Activated CD4-positive, alpha-beta T cell treated with anti-CD3 and anti-CD28 coated beads, Interleukin-2, amount 10 ng/mL, durations not matched to agents 7 days and 5 days (primary cell): ENCODE data around the gene SLC5A2. TPM values are rescaled to one million over a fixed set of nuclear protein-coding genes. Genes with fewer than 3 reads are reported as not detected.
A peak's percentile ranks its signal among the peaks of the same experiment; 100 is the strongest.
"Not testable (repeated sequence)": the region's sequence is repeated elsewhere in the genome, so short reads cannot be mapped to it uniquely, and the experiment has no call there.

Source experiments
- CTCF ChIA-PET: fragments of 350-600 bp; sonication (Branson Sonifier 250); formaldehyde crosslinking; loops from one replicate; lab custom pipeline; 2021; ENCODE audit warnings: antibody characterized with exemption; lab: Charles Lee
- POLR2A ChIA-PET: fragments of 350-600 bp; sonication (Branson Sonifier 250); formaldehyde crosslinking; loops from one replicate; lab custom pipeline; 2021; ENCODE audit warnings: antibody characterized with exemption; lab: Charles Lee
- DNase-seq: peaks from one replicate; pipeline ENCODE4 v3.0.0-alpha.2; 2020
- H3K27ac Mint-ChIP-seq: one replicate; pipeline ENCODE4 v1.8.0; 2021; ENCODE audit warnings: mild to moderate bottlenecking, moderate library complexity, mixed read lengths
- H3K27me3 Mint-ChIP-seq: one replicate; pipeline ENCODE4 v1.8.0; 2021; ENCODE audit warnings: mixed read lengths
- H3K36me3 Mint-ChIP-seq: one replicate; pipeline ENCODE4 v1.8.0; 2021; ENCODE audit warnings: low read depth, mixed read lengths
- H3K4me1 Mint-ChIP-seq: one replicate; pipeline ENCODE4 v1.8.0; 2021; ENCODE audit warnings: mixed read lengths
- H3K4me3 Mint-ChIP-seq: one replicate; pipeline ENCODE4 v1.8.0; 2021; ENCODE audit warnings: mild to moderate bottlenecking, moderate library complexity, mixed read lengths
- H3K9me3 Mint-ChIP-seq: one replicate; pipeline ENCODE4 v1.8.0; 2021; ENCODE audit warnings: mixed read lengths
- total RNA-seq, 2 experiments: library from RNA; stranded (reverse); gene quantifications; one replicate each; pipeline ENCODE4 v1.2.3, GENCODE V29; 2021

Gene SLC5A2
- total RNA-seq, 2 experiments from 2014 or later = 0.52 TPM; not detected in 1

DNA sequence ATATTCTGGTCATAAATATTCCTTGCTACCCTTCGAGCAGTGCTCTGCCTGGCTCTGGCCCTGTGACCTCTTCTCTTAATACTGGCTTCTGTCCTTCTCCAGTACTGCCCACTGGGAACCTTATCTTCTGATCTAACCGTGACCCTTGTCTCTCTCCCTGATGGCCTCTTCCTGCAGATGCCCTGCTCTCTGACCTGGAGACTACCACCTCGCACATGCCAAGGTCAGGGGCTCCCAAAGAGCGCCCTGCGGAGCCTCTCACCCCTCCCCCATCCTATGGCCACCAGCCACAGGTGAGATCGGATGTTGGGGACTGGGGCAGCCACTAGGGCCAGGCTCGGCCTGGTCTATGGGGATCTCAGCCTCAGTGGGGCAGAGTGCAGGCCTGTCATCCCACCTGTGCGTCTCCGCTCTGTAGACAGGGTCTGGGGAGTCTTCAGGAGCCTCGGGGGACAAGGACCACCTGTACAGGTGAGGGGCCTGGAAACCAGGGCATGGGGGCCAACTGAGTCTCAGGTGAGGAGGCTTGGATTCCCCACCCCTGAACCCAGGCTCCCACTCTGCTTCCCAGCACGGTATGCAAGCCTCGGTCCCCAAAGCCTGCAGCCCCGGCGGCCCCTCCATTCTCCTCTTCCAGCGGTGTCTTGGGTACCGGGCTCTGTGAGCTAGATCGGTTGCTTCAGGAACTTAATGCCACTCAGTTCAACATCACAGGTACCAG is 9.5 kb upstream of the SLC5A2 start:
- Mint-ChIP-seq H3K4me1 (peaks cover 25% of the 10 kb centered on the region), H3K36me3 (no peaks in the 10 kb centered on the region)

DNA sequence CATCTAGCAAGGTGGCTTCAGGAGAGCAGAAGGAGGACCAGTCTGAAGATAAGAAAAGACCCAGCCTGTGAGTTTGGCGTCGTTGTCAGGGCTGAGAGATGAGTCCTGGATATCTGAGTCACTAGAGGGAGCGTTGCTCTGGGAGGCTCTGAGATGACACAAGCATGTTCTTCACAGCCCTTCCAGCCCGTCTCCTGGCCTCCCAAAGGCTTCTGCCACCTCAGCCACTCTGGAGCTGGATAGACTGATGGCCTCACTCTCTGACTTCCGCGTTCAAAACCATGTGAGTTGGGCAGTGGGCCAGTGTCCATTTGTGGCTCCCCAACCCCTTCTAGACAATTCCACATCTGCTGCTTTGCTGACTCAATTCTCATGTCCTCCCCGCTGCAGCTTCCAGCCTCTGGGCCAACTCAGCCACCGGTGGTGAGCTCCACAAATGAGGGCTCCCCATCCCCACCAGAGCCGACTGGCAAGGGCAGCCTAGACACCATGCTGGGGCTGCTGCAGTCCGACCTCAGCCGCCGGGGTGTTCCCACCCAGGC is 8.7 kb upstream of the SLC5A2 start:
- H3K27ac Mint-ChIP-seq = no peak overlapping the region
- ChIA-PET POLR2A (no interaction called here), CTCF (interaction anchor here (0.6 to 2.3 kb wide), 2 partner anchors 14 to 17 kb away, joined by 3 to 10 read pairs; no protein-coding TSS in a partner anchor)
- H3K4me1 Mint-ChIP-seq = peaks cover 25% of the 10 kb centered on the region
- H3K27me3 Mint-ChIP-seq = peaks cover 45% of the 10 kb centered on the region
- DNase-seq = no peak
- no peaks in the 10 kb centered on the region for H3K9me3 Mint-ChIP-seq
- H3K4me3 Mint-ChIP-seq = no peak overlapping the region
- no peaks in the 10 kb centered on the region for H3K36me3 Mint-ChIP-seq

More for the DNA sequence above, 9.5 kb upstream of the SLC5A2 start:
- Mint-ChIP-seq H3K27me3 (peaks cover 45% of the 10 kb centered on the region), H3K4me3 (no peak overlapping the region), H3K9me3 (no peaks in the 10 kb centered on the region), H3K27ac (no peak overlapping the region)
- POLR2A ChIA-PET = no interaction called here
- CTCF ChIA-PET = interaction anchor here (2.3 kb wide), 1 partner anchor 13 kb away, joined by 10 read pairs; no protein-coding TSS in a partner anchor
- no peak for DNase-seq

DNA sequence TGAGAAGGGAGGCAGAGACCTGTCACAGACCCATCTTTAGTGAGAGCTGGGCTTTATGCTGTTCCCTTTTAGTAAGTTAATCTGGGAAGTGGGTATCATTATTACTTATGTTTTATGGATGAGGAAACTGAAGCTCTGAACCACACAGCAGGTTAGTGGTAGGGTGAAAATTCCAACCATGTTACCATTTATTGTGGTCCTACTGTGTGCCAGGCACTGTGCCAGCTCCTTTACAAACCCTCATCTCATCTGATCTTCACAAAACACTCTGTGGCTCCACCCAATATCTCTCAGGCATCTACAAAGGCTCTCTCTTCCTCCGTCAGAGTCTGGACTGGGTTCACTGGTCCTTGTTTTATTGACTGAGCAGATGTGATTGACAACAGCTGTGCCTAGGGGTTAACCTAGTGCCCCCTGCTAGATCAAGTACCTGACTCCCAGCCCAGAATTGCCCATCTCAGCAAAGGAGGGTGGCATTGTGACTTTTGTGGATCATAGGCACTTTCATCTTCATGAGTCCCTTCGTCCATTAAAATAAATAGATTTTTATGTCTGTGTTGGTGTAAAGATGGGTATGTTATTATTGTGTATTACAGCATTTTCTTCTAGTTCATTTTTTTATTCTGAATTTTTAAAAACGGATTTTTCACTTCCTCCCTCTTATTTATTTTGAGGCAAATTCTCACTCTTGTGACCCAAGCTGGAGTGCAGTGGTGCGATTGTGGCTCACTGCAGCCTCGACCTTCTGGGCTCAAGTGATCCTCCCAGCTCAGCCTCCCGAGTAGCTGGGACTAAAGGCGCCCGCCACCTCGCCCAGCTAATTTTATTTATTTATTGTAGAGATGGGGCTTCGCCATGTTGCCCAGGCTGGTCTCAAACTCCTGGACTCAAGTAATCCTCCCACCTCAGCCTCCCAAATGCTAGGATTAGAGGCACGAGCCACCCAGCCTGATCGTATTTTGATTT is 7.9 kb upstream of the SLC5A2 start:
- no peak overlapping the region for H3K4me3 Mint-ChIP-seq

DNA sequence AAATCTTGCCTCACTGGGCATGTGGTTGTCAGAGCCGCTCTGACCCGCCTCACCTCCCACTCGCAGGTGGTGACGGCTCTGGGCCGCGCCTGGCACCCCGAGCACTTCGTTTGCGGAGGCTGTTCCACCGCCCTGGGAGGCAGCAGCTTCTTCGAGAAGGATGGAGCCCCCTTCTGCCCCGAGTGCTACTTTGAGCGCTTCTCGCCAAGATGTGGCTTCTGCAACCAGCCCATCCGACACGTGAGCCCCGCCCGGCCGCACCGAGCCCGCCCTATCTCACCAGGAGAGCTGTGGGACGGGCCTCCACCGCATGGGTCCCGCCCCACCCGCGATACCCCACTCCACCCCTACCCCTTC is 7.0 kb upstream of the SLC5A2 start:
- no peak overlapping the region for H3K27ac Mint-ChIP-seq
- H3K27me3 Mint-ChIP-seq = peaks cover 50% of the 10 kb centered on the region
- ChIA-PET CTCF (interaction anchor here (1.0 to 4.4 kb wide), 2 partner anchors 16 kb away, joined by 7 to 33 read pairs; partner anchors contain the start of gene ARMC5), POLR2A (no interaction called here)
- H3K4me1 Mint-ChIP-seq = peaks cover 25% of the 10 kb centered on the region
- no peak for DNase-seq
- H3K4me3 Mint-ChIP-seq = peak overlapping the region; percentile 79
- no peaks in the 10 kb centered on the region for H3K36me3 Mint-ChIP-seq
- no peaks in the 10 kb centered on the region for H3K9me3 Mint-ChIP-seq

More for the DNA sequence above, 7.9 kb upstream of the SLC5A2 start:
- Mint-ChIP-seq H3K27me3 (peaks cover 49% of the 10 kb centered on the region), H3K36me3 (no peaks in the 10 kb centered on the region), H3K27ac (no peak overlapping the region), H3K4me1 (peaks cover 25% of the 10 kb centered on the region), H3K9me3 (no peaks in the 10 kb centered on the region)
- POLR2A ChIA-PET = no interaction called here
- CTCF ChIA-PET = interaction anchor here (1.0 to 2.3 kb wide), 2 partner anchors 15 kb away, joined by 7 to 10 read pairs; partner anchors contain the start of gene ARMC5
- no peak for DNase-seq

DNA sequence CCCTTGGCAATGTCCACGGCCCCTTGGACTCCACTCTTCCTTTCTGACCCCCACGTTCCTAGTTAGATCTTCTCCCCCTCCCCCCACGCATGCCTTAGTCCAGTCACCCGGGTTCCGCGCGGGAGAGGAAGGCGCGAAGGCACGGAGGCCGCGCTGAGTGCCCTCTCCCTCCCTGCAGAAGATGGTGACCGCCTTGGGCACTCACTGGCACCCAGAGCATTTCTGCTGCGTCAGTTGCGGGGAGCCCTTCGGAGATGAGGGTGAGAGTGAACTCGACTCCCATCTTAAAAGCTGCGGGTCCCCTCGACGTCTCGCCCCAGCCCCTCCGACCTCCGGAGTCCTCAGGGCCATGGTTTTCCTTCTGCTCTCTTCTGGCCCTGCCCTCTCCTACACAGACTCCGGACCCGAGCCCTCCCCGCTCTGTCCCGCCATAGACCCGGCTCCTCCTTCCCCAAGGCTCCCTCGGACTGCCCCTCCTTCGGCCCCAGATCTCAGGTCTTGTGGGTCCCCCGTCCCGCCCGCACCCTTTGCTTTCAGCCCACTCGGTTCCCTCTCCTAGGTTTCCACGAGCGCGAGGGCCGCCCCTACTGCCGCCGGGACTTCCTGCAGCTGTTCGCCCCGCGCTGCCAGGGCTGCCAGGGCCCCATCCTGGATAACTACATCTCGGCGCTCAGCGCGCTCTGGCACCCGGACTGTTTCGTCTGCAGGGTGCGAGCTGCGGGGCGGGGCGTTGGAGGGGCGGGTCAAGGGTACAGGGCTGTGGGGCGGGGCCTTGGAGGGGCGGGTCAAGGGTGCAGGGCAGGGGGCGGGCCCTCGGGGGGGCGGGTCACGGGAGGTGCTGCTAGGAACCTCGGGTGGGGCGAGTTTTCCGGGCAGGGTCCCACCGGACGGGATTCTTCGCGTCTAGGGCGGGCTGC is 6.4 kb upstream of the SLC5A2 start:
- H3K27ac Mint-ChIP-seq = peak overlapping the region; percentile 89
- peak overlapping the region; percentile 79 for H3K4me3 Mint-ChIP-seq
- ChIA-PET POLR2A (no interaction called here), CTCF (interaction anchor here (0.9 to 4.4 kb wide), 4 partner anchors 10 to 22 kb away, joined by 3 to 33 read pairs (median 6); partner anchors contain the start of gene ARMC5)
- H3K27me3 Mint-ChIP-seq = peaks cover 44% of the 10 kb centered on the region
- H3K36me3 Mint-ChIP-seq = no peaks in the 10 kb centered on the region
- no peaks in the 10 kb centered on the region for H3K9me3 Mint-ChIP-seq
- peaks cover 25% of the 10 kb centered on the region for H3K4me1 Mint-ChIP-seq
- peak; percentile 90 for DNase-seq

DNA sequence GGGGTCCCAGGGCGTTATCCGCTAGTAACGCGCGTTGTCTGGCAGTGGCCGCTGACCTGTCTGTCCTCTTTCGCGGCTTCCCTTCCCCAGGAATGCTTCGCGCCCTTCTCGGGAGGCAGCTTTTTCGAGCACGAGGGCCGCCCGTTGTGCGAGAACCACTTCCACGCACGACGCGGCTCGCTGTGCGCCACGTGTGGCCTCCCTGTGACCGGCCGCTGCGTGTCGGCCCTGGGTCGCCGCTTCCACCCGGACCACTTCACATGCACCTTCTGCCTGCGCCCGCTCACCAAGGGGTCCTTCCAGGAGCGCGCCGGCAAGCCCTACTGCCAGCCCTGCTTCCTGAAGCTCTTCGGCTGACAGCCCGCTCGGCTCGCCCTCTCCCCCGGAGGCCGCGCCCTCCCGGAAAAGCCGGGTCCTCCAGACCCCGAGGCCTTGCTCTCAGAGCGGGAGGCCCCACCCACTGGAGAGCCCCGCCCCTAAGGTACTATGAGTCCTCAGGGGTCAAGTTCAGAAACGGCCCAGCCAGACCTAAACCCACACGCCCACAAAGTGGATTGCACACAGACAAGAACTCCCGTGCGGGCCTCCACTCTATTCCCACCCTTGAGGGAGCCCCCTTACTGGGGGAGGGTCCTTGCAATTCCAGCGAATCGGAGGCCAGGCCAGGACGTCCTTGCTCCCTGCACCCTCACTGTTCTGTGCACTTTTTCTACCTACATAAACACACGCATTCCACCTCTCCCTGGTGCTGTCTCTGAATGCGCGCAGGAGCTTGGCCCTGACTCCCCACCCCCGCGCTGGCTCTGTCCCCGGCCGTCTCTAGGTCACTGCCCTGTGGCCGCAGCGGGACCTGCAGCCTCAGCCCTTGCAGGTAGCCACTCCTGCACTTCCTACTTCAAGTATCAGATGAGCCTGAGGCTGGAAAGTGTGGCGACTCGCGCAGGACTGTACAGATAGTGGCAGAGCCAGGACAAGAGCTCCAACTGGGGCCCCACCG is 5.4 kb upstream of the SLC5A2 start:
- Mint-ChIP-seq H3K4me1 (peaks cover 24% of the 10 kb centered on the region), H3K4me3 (peak overlapping the region; percentile 62), H3K36me3 (no peaks in the 10 kb centered on the region), H3K27me3 (peaks cover 44% of the 10 kb centered on the region), H3K9me3 (no peaks in the 10 kb centered on the region), H3K27ac (peak overlapping the region; percentile 50)
- POLR2A ChIA-PET = no interaction called here
- DNase-seq = peak; percentile 40
- CTCF ChIA-PET = interaction anchor here (0.9 to 4.4 kb wide), 4 partner anchors 9 to 23 kb away, joined by 3 to 33 read pairs (median 6); partner anchors contain the start of gene ARMC5

DNA sequence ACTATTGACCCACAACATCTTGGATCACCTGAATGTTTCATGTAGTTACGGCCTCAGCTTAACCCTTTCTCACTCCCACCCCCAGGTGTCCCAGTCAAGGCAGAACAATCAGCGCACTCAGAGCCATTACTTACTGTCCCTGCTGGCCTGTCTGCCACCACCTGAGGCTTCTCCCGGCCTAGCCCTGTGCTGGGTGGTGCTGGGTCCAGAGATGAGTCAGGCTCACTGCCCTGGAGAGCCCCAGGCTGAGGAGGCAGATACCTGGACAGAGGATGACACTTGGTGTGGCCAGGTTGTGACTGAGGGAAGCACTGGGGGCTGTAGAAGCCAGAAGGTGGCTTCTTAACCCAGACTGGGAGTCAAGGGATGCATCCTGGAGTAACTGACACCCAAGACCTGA is 4.0 kb upstream of the SLC5A2 start:
- DNase-seq = no peak
- Mint-ChIP-seq H3K36me3 (no peaks in the 10 kb centered on the region), H3K27me3 (peaks cover 35% of the 10 kb centered on the region), H3K4me1 (peaks cover 19% of the 10 kb centered on the region), H3K9me3 (no peaks in the 10 kb centered on the region), H3K4me3 (no peak overlapping the region), H3K27ac (no peak overlapping the region)
- ChIA-PET POLR2A (interaction anchor here (0.6 kb wide), 1 partner anchor 7 kb away, joined by 3 read pairs; no protein-coding TSS in a partner anchor), CTCF (interaction anchor here (0.7 to 4.4 kb wide), 3 partner anchors 9 to 673 kb away, joined by 3 to 33 read pairs (median 4); partner anchors contain the start of gene ARMC5)

DNA sequence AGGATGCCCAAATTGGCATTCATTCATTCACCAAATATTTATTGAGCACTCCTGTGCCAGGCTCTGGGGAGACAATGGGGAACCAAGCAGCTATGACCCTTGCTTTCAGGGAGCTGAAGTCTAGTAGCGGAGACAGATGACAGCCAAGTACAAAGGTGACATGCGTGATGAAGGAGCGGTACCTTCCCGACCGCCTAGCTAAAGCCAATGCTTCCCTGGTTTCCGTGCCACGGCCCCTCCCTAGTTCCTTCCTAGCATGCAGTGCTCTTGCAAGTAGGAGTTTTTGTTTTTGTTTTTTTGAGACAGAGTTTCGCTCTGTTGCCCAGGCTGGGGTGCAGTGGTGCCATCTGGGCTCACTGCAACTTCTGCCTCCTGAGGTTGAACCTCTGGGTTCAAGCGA is 3.2 kb upstream of the SLC5A2 start:
- Mint-ChIP-seq H3K9me3 (no peaks in the 10 kb centered on the region), H3K27ac (no peak overlapping the region), H3K27me3 (peaks cover 29% of the 10 kb centered on the region), H3K36me3 (no peaks in the 10 kb centered on the region), H3K4me1 (peaks cover 19% of the 10 kb centered on the region), H3K4me3 (no peak overlapping the region)
- ChIA-PET POLR2A (no interaction called here), CTCF (interaction anchor here (0.6 to 4.4 kb wide), 3 partner anchors 9 to 20 kb away, joined by 3 to 33 read pairs (median 4); partner anchors contain the start of gene ARMC5)
- DNase-seq = no peak

DNA sequence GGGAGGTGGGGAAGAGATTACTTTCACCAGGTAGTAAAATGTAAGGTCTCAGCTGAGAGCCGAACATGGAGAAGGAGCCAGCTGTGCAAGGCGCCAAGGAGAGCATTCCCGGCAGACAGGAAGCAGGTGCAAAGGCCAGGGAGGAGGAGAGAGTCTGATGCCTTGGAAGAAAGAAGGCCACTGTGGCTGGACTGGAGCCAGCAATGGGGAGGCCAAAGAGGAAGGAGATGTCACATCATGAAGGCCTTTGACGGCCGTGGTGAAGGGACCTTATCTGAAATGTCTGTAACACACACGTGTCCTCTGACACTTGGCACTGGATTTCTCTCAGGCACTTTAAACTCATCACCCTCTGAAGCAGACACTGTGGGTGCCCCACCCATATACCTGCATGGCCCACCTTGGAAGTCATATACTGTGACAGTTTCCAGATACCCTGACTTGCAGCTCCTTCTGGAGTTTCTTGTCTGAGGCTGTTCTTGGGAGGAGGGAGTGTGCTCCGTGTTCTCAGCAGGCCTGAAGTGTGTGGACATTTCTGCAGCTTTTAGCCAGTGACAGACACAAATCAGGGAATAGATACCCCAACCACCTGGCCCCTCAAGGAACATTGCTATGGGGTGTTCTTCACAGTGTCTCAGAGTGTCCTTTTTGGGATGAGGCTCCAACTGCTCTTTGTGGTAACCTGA is 1.9 kb upstream of the SLC5A2 start:
- peaks cover 18% of the 10 kb centered on the region for H3K4me1 Mint-ChIP-seq
- no peaks in the 10 kb centered on the region for H3K9me3 Mint-ChIP-seq
- no peaks in the 10 kb centered on the region for H3K36me3 Mint-ChIP-seq
- peaks cover 28% of the 10 kb centered on the region for H3K27me3 Mint-ChIP-seq
- CTCF ChIA-PET = interaction anchor here (0.6 kb wide), 1 partner anchor 36 kb away, joined by 3 read pairs; no protein-coding TSS in a partner anchor
- DNase-seq = no peak
- H3K4me3 Mint-ChIP-seq = no peak overlapping the region
- POLR2A ChIA-PET = no interaction called here
- no peak overlapping the region for H3K27ac Mint-ChIP-seq

DNA sequence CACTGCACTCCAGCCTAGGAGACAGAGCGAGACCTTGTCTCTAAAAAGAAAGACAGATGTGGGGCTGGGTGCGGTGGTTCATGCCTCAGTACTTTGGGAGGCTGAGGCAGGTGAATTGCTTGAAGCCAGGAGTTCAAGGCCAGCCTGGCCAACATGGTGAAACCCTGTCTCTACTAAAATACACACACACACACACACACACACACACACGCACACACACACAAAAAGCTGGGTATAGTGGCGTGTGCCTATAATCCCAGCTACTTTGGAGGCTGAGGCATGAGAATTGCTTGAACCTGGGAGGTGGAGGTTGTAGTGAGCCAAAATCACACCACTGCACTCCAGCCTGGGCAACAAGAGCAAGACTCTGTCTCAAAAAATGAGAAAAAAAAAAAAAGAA is 1.1 kb downstream of the SLC5A2 start:
- not testable (repeated sequence) for H3K4me3 Mint-ChIP-seq

More for the DNA sequence above, 1.1 kb downstream of the SLC5A2 start:
- DNase-seq, H3K4me1 Mint-ChIP-seq, H3K36me3 Mint-ChIP-seq, H3K27ac Mint-ChIP-seq, H3K9me3 Mint-ChIP-seq, POLR2A ChIA-PET: not testable (repeated sequence)
- peaks cover 19% of the 10 kb centered on the region for H3K27me3 Mint-ChIP-seq
- CTCF ChIA-PET = interaction anchor here (0.9 kb wide), 1 partner anchor 9 kb away, joined by 3 read pairs; no protein-coding TSS in a partner anchor
